Activated naive CD4-positive, alpha-beta T cell treated with anti-CD3 and anti-CD28 coated beads, Interleukin-2, amount 50 U/mL, for 16 hours (primary cell): ENCODE data around the gene IRAK3.
"Not testable (repeated sequence)": the region's sequence is repeated elsewhere in the genome, so short reads cannot be mapped to it uniquely, and the experiment has no call there.

Experiments used
- DNase-seq: peaks from one replicate; pipeline ENCODE4 v3.0.0-alpha.2; 2020

IRAK3 gene

DNA sequence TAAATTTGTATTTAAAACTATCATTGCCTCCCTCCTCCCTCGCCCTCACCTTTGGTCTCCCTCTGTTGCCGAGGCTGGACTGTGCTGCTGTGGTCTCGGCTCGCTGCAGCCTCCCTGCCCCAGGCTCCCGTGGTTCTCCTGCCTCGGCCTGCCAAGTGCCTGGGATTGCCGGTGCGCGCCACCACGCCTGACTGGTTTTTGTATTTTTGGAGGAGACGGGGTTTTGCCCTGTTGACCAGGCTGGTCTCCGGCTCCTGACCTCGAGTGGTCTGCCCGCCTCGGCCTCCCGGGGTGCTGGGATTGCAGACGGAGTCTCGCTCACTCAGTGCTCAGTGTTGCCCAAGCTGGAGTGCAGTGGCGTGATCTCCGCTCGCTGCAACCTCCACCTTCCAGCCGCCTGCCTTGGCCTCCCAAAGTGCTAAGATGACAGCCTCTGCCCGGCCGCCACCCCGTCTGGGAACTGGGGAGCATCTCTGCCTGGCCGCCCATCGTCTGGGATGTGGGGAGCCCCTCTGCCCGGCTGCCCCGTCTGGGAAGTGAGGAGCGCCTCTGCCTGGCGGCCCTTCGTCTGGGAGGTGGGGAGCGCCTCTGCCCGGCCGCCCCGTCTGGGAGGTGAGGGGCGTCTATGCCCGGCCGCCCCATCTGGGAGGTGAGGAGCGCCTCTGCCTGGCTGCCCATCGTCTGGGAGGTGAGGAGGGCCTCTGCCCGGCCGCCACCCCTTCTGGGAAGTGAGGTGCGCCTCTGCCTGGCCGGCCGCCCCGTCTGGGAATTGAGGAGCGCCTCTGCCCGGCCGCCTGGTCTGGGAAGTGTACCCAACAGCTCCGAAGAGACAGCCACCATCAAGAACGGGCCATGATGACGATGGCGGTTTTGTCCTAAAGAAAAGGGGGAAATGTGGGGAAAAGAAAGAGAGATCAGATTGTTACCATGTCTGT is 14.4 kb upstream of the IRAK3 start:
- DNase-seq: not testable (repeated sequence)

DNA sequence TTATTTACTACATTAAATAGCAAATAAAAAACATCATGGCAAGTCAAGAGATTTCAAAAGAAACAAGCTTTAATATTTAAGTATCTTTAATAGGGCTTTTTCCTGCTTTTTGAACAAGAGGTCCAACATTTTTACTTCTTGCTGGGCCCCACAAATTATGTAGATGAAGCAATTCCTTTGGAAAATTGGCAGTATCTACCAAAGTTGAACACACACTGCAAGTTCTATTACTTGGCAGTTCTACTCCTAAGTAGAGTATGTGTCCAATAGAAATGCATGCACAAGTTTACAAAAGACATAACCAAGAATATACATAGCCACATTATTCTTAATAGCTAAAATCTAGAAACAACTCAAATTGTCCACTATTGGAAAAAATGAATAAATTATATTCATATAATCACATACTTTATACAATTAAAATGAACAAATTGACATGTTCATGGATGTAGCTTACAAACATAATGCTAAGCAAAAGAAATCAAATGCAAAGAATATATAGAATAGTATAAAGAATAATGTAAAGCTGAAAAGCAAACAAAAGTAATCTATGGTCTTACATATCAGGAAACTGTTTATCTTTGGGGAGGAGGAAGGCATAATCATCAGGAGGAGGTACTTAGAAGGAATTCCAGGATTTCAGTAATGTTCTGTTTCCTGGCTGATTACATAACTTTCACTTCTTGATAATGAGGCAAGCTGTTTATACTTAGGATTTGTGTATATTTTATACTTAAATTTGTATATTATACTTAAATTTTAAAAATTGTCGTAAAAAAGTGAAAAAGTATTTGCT is 12.7 kb upstream of the IRAK3 start:
- DNase-seq: no peak

DNA sequence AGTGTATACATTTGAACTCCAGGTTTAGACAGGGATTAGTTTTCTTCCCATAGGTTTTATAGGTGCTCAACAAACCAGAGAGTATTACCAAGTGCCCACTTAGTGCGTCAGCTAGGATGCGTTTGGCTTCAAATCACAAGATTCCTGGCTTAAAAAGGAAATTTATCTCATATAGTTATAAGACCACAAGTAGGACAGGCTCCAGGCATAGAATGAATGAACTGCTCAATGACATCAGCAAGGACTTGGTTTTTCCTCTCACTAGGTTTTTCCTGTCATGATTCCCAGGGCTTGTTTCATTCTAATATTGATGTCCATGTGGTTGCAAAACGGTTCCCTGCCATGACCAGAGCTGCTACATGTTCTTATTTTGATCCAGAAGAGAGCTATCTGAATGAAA is 6.1 kb upstream of the IRAK3 start:
- DNase-seq: no peak

DNA sequence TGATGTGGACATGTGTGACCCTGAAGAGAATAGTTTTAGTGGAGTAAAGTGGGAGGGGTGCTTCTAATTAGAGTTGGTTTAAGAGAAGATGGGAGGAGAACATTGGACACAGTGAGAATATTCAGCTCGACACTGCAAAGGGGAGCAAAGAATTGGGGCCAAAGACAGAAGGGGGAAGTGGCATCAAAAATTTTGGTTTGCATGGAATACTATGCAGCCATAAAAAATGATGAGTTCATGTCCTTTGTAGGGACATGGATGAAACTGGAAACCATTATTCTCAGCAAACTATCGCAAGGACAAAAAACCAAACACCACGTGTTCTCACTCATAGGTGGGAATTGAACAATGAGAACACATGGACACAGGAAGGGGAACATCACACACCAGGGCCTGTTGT is 4.2 kb upstream of the IRAK3 start:
- not testable (repeated sequence) for DNase-seq

DNA sequence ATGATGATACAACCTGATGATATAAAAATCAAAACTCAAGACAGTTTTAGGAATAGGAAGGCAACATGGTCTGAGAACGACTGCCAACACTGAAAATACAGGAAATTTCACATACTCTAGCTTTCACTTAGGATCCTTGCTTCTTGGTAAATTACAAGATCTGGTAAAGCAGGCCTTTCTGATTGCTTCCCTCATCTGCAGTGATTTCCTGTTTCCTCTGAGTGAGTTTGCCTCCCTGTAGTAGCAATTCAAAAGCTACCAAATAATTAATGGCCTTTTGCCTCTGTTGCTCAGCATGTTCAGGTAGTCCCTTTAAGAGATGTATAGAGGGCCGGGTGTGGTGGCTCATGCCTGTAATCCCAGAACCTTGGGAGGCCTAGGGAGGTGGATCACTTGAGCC is 2.0 kb upstream of the IRAK3 start:
- no peak for DNase-seq

DNA sequence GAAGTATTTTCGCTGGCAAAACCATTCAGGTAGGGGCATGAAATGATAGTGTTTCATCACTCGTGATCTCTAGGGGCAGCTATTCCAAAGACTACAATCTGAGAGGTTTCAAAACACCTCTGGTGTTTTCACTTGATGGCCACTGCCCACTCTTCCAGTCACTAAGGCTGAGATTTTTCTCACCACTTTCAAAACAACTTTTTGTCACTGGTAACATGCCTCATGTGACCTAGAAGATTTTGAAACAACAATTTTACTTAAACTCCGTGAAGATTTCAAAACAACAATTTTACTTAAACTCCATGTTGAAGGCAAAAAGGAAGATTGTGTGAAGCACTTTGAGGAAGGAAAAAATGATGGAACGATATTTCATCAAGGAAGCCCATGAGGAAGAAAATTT is 1.2 kb upstream of the IRAK3 start:
- DNase-seq: no peak

DNA sequence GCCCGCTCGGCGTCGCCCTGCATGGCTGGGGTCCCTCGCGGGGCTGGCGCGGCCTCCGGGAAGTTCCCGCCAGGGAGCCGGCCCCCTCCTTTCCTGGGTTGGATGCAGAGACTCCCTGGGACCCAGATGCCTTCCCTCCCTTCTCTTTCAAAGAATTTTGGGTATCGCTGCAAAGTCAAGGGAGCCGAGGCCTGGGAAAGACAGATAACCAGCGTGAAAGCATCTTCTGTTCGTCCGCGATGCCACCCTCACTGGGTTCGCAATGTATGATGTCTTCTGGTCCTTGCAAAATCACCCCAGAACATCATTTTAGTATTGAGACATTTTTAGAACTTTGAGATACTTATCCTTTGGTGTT is 451 bp downstream of the IRAK3 start:
- DNase-seq: no peak

DNA sequence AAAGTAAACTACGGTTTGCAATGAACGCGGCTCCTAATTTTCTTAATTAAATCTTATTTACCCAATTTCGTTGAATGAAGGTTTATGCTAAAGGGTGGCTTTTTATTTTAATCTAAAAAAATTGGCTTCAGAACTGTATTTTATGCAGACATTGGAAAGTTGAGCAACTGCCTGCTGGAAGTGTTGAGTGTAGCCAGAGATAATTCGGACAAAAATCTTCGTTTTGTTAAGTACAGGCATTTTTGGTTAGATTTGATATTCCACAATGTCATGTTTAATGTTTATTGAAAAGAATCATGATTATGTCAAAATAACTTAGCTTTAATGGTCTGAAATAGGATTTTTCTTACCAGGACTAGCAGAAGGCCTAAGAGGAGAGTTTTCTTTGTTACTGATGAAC is 875 bp downstream of the IRAK3 start:
- DNase-seq: no peak

DNA sequence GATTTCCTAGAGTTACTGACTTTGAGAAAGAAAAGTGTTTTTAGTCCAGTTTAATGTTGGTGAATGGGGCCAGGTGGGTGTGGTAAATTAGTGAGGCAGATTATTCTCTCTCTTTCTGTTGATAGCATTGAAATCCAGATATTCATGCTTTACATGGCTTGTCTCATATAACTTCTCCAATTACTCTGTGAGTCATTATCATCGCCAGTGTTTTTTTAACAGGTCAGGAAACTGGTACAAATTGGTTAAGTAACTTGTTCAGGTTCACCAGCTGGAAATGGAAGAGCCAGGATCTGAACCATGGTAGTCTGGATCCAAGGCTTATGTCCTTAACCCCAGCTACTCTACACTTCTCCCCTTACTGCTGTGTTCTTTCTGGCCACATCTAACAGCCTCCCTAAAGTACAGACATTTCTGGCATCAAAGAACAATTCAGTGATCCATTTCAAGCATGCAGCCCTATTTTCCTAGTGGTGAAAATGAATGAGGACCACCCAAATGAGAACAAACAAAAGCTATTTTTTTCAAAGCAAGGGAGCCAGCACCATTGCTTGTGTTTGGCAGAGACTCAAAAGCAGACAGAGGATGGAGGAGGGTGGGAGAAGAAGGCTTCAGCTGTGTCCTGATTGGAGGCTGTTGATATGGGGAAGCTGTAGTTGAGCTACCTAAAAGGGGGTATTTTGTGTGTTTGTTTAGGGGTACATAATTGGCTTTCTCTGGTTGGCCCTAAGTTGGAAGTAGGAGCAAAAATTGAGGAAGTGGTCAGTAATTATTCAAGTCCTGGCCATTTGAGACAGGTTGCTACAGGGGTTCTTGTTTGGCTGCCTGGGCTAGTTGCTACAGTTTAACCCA is 1.7 kb downstream of the IRAK3 start:
- no peak for DNase-seq

DNA sequence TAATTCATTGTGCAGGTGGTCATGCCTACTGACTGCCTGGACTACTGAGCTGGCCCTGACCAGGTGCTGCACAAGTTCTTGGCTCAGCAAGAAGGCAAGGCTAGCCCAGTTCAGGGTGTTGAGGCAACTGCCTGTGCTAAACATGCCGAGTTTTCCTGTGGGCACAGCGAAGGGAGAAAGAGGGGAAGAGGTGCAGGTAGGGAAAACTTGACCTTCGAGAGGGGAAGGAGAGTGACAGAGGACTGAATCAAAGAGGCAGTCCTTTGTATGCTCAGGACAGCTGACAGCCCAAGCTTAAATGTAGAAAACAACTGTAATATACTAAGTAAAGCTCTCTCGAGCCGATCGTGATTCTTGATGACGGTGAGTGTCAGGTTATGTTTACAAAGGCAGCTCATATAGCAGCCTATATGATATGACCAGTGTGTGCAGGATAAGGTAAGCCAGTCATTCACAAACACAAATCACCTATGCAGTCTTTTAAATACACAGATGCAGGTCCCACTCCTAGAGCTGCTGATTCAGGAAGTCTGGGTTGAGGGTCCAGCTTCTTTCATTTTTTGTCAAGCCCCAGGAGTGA is 2.6 kb downstream of the IRAK3 start:
- no peak for DNase-seq

DNA sequence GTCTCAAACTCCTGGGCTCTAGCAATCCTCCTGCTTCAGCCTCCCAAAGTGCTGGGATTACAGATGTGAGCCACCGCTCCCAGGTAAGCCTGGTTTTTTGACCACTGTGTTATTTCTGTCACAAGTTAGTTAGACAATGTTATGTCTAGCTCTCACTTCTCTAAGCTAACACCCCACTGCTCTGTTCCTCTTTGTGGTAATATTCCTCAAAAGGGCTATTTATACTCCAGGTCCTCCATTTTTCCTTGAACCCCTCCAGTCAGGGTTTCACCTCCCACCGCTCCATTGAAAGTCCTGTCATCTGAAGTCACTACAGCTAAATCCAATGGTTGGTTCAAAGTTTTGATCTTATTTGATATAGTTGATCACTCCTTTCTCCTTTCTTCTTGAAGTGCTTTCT is 5.1 kb downstream of the IRAK3 start:
- no peak for DNase-seq

DNA sequence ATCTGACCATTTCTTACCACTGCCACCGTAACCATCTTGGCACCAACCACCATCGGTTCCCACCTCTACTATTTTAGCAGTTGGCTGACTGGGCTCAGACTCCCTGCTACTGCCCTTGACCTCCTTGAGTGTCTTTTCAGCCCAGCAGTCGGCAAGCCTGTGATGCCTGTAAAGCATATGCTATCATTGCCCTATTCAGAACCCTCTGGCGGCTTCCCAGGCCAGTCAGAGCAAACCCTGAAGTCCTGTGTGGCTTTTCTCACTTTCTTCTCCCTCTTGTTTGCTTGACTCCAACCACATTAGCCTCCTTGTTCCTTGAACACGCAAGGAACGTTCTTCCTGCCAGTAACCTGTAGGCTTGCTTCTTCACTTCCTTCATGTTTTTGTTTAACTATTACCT is 6.2 kb downstream of the IRAK3 start:
- no peak for DNase-seq

DNA sequence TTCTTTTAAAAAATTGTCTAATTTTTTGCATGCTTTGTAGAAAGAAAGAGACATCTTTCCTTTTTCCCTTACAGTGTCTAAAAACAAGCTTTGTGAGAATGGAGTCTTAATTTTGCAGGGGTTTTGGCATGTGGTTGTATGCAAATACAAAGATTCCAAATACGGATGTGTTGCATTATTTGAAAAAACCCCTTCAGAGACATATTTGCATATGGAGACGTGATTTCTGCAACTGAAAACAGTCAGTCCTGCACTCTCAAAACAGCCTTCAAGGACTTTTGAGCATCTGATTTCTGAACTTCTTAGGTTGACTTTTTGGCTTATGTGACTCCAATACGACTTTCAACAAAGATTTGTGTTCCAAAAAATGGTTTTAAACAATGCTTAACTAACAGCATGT is 7.8 kb downstream of the IRAK3 start:
- no peak for DNase-seq

DNA sequence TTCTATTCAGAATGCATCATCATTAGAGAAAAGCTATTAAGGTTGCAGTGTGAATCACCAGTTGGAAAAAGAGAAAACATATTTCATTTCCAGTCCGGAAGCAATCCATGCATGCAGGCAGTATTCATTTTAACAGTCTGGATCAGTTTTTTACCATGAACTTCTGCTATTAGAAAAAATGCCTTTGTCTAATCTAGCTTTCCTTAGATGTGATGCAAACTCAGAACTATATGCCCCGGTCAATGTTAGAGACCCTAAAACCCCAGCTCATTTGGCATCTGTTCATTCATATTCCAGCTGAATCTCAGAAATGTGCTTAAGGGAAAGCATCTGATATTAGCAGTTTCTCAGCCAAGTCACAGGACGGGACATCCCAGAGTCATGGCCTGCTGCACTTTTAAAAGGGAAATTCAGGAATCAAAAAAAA is 8.5 kb downstream of the IRAK3 start:
- DNase-seq: no peak

DNA sequence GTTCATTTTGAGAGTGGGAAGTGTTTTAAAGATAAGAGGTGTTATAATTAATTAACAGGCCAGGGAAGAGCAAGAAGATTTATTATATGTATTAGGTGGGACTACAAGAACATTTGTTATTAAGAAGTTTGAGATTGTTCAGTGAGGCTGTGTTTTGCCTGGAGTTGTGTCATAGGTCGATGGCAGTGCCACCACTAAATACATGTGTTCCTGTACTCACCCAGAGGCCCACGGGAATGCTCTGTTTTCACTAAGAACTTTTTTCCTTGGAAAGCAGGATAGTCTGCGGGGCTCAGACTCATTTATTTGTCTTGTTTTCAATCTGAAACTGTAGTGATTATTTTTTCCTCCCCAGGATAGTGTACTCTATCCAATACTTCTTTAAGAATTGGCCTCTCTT is 10.1 kb downstream of the IRAK3 start:
- DNase-seq: no peak

DNA sequence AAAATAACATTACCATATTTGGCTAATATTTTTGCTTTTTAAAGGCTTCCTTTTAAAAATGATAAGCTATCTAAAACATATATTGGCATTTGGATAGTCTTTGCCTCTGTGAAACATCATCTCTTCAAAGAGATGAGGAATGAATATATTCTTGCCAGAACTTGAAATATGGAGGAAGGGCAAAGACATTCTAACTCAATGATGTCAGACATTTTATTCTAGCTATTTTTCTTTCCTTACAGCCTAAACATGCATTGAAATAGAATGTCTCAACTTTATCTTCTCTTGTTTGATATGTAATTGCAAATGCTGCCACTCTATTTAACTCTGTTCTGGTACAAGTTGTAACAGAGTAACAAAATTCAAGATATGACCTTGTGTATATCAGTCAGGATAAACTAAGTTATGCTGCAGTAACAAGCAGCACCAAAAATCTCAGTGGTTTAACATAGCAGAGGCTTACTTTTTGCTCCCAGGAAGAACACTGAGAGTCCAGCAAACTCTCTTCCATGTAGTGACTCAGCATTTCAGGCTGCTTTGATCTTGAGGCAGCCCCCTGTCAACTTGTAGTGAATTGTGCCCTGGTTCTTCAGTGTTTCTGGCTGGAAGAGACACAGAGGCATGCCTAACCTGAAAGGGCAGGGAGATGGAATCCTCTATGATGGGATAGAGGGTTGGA is 11.0 kb downstream of the IRAK3 start:
- no peak for DNase-seq

DNA sequence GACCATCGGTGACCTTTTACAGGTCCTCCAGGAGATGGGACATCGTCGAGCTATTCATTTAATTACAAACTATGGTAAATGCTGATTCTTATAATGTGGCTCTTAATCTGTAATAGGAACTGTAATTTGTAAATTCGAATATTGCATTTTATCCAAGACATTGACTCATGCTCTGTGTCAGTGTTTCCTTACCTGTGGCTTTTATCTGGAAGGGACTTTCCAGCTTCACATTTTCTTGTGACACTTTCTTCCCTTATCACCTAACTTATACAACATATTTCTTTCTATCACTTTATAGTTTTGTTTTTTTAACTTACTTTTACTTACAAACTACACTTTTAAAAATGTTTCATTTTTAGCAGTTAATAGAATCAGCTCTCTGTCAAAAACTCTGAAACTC is 14.8 kb downstream of the IRAK3 start:
- no peak for DNase-seq

DNA sequence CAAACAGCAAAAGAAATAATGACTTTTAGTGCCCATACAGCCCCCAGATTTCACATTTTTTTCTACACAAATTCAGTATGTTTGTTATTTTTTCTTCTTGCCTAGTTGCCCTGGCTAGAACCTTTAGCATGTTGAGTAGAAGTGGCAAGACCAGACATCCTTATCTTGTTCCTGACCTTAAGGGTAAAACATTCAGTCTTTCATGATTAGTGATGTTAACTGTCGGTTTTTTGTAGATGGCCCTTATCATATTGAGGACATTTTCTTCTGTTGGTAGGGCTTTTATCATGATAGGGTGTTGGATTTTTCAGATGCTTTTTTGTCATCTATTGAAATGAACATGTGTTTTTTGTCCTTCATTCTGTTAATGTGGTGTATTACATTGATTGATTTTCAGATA is 17.1 kb downstream of the IRAK3 start:
- no peak for DNase-seq

DNA sequence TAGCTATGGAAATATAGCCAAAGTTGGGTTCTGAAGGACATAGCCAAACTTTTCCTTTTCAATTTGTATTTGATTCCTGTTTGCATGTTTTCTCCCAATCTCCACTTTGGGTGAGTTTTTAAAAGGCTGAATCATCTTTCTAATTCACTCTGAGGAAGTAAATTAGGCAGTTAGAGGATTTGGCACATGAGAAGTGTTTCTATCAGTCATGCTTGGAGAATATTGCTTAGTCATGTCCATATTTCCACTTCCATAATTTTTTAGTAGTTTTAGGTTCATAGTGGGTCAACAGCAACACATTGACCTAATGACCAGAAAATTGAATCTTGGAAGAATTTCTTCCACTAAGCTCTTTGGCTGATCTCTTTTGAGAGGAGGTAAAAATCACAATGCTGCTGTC is 21.8 kb downstream of the IRAK3 start:
- no peak for DNase-seq

DNA sequence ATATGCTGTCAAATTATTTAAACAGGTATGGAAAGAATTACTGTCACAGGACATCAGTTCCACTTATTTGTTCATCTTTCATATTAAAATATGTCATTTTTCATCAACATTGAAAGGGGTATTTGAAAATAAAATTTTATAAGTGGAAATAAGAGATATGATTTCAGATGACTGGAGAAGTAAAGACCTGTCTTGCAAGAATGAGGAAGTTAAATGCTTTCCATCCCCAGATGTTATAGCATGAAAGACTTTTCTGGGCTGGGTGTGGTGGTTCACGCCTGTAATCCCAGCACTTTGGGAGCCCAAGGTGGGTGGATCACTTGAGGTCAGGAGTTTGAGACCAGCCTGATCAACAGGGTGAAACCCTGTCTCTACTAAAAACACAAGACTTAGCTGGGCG is 22.6 kb downstream of the IRAK3 start:
- DNase-seq: not testable (repeated sequence)

DNA sequence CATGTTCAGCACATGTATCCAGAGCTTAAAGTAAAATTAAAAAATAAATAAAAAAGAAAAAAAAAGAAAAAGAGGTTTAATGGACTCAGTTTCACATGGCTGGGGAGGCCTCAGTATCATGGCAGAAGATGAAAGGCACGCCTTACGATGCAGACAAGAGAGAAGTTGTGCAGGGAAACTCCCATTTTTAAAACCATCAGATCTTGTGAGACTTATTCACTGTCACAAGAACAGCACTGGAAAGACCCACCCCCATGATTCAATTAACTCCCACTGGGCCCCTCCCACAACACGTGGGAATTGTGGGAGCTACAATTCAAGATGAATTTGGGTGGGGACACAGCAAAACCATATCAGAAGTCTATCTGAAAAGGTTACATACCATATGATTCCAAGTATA is 24.0 kb downstream of the IRAK3 start:
- DNase-seq: not testable (repeated sequence)

DNA sequence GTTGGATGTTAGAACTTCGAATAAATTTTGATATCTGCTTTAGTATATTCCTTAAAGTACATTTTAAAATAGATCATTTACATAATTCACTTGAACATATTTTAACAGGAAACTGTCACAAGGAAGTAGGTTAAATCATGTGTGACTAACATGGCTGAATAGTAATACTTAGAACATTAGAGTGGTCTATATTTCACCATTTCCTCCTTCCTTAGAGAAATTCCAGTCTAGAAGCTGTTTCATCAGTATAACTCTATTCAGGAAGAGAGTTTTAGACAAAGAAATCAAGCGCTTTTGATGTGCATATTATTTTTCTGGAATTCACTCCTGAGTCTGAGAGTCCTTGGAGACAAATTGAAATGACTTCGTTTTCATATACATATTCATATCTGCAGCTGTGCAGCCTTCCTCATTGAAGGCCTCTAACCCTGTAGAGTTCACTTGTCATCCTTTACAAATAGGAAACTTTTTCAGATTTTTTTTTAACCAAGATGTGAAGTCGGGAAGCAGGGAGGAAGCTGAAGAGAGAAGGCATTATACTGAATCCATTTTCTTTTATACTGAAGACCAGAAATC is 28.4 kb downstream of the IRAK3 start:
- no peak for DNase-seq
